Prostate gland (tissue), 2 donors: ENCODE results near the gene FAM107B.

Source experiments
- POLR2A ChIP-seq: fragments of 450-650 bp; IDR thresholded peaks from one replicate; pipeline ENCODE4 v1.6.1; 2016; ENCODE audit warnings: antibody characterized with exemption, mild to moderate bottlenecking
- POLR2AphosphoS5 ChIP-seq: sonication (generic); formaldehyde crosslinking; IDR thresholded peaks from one replicate; pipeline ENCODE4 v1.6.1; 2017; ENCODE audit warnings: antibody characterized with exemption
- TF ChIP-seq, protein P1 (sequence below), 4 experiments: fragments of 200-600 bp in 2 of 4; fragments of 450-650 bp in 2 of 4; sonication (generic) in 2 of 4; IDR thresholded peaks; 1 replicate in 3 of 4; 2 replicates in 1 of 4; pipeline ENCODE4 v1.5.1; 2016 to 2019; ENCODE audit warnings: antibody characterized with exemption in 4 of 4, mild to moderate bottlenecking in 2 of 4, moderate library complexity in 2 of 4

- TF ChIP-seq, protein P1, sequence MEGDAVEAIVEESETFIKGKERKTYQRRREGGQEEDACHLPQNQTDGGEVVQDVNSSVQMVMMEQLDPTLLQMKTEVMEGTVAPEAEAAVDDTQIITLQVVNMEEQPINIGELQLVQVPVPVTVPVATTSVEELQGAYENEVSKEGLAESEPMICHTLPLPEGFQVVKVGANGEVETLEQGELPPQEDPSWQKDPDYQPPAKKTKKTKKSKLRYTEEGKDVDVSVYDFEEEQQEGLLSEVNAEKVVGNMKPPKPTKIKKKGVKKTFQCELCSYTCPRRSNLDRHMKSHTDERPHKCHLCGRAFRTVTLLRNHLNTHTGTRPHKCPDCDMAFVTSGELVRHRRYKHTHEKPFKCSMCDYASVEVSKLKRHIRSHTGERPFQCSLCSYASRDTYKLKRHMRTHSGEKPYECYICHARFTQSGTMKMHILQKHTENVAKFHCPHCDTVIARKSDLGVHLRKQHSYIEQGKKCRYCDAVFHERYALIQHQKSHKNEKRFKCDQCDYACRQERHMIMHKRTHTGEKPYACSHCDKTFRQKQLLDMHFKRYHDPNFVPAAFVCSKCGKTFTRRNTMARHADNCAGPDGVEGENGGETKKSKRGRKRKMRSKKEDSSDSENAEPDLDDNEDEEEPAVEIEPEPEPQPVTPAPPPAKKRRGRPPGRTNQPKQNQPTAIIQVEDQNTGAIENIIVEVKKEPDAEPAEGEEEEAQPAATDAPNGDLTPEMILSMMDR (IDR thresholded peaks at IDR 0.05): no peak
- no peak for TF ChIP-seq POLR2A
- TF ChIP-seq POLR2AphosphoS5: no peak
These were observed 31.6 kb upstream of the FAM107B start for GRCh38 chr10:14806318-14806717.
